GM21526 (cell line): ENCODE data around the gene NFX1.
"Not testable (repeated sequence)": the region's sequence is repeated elsewhere in the genome, so short reads cannot be mapped to it uniquely, and the experiment has no call there.

Experiments
- ATAC-seq: cut with Tn5 transposase; IDR thresholded peaks from one replicate; pipeline ENCODE4 v1.9.1; 2021; ENCODE audit warnings: moderate library complexity; ENCODE audit not compliant: unreplicated experiment, low FRiP score

The NFX1 gene

DNA sequence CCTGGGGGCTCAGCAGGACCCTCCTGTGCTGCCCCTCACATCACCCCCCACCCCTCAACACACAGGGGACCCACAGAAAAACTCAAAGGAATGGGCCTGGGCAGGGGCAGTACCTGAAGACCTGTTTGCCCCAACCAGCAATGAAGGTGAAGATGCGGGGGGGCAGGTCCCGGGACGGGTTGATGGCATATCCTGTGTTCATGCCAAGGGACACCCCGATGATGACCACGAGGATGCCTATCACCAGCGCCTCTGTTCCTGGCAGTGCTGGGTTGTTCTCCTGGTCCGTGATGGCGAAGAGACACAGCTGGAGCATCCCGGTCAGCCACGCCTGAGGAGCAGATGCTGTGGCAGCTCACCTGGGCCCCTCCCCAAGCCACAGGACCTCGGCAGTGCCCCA lies 95.2 kb downstream of the NFX1 start:
- not testable (repeated sequence) for ATAC-seq

DNA sequence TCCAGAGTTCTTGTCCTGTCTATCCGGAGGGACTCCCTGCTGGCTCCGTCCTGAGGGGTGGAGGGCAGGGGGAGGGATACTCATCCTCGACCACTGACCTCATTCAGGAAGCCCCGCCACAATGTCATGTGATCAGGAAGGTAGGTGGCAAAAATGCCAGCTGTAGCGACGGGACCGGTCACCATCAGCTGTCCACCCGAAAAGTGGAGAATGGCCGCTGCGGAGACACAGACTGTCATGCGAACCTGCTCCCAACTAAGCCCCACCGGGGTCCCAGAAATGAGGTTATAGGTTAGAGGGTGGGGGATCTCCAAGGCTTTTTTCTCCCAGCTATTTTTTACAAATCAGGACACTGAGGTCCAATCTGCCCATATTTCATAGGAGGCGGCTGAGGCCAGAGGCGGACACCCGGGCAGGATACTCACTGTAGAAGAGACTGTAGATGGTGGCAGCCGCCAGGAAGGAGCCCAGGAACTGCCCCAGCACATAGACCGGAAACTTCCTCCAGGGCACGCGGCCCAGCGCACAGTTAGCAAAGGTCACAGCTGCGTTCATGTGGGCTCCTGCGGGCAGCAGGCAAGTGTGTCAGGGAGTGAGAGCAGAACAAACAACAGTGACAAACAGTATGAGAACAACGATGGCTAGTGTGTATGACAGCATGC lies 95.8 kb downstream of the NFX1 start:
- ATAC-seq: not testable (repeated sequence)

- ATAC-seq: not testable (repeated sequence)
Measured at GRCh38 chr9:33386641-33386996, 96.3 kb downstream of the NFX1 start.

DNA sequence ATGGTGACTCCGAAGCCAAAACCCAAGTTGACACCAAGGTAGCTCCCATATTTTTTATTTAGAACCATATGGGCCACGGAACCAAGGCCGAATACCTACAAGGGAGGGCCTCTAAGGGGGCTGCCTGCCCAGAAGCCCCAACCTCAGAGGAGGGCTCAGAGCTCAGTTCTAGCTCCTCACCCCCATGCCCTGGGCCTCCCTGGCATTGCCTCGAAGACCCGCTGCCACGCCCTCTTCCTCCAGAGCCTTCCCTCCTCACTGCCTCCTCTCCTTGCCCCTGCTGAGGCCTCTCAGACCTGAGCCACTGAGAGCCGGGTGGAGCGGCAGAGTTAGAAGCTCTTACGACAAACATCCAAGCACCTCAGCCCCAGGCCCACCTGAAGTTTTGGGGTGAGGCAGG lies 96.7 kb downstream of the NFX1 start:
- ATAC-seq: not testable (repeated sequence)

GRCh38 chr9:33388110-33388994 lies 98.0 kb downstream of the NFX1 start:
- no peak for ATAC-seq

DNA sequence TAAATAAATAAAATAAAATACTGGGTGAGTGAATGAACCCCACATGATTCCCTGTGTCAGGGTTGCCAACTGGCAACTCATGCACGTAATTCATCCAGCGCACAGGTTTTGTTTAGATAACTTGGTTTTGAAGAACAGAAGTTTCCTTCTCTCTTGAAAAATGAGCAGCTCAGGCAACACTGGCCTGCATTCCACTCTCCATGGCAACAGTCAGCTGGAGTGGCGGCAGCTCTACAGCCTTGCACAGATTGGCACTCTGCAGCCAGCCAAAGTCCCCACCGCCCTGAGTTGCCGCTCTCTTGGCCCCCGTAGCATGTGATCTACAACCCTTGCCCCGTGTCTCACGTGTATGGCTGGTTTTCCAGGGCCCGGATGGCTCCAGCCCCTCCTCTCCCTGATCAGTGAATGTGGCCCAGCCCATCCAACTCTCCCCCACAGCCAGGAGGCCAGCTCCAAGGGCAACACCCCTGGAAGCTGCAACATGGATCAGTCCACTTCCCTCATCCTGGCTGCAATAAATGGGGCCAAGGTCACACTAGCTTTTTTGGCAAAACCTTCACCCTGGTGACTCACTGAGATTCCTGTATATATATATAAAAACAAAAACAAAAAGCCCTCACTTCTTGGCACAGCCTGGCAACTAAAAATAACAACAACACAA lies 100.9 kb downstream of the NFX1 start:
- ATAC-seq: not testable (repeated sequence)

DNA sequence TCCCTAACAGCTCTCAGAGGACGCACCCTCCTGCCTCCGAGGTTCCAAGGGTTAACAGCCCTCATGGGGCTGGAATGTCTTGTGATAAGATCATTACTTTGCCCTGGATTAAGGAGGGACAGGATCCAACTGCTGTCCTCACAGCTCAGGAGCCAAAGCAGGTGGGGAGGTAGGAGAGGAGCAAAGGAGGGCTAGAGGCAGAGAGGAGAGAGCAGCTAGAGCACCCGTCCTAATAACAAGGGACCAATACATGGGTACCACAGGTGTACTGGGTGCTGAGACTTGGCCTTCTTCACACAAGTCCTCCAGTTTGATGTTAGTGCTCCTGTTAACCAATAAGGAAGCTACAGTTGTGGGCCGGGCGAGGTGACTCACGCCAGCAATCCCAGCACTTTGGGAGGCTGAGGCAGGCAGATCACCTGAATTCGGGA lies 102.3 kb downstream of the NFX1 start:
- ATAC-seq: not testable (repeated sequence)

DNA sequence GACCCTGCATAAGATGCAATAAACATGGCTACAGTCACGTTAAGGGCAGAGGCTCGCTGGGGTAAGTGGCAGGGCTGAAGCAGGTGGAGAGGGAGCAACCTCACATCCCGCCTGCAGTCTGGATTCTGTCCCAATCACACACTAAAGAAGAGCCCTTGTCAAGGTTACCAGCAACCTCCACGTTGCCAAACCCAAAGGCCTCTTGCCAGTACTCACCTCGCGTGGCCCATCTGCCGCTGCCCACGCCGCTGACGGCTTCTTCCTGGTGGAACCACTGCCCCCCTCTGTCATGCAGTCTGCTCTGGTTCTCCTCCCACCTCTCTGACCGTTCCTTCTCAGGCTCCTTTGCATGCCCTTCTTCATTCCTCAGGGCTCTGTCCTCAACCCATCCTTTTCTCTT lies 103.3 kb downstream of the NFX1 start:
- no peak for ATAC-seq

DNA sequence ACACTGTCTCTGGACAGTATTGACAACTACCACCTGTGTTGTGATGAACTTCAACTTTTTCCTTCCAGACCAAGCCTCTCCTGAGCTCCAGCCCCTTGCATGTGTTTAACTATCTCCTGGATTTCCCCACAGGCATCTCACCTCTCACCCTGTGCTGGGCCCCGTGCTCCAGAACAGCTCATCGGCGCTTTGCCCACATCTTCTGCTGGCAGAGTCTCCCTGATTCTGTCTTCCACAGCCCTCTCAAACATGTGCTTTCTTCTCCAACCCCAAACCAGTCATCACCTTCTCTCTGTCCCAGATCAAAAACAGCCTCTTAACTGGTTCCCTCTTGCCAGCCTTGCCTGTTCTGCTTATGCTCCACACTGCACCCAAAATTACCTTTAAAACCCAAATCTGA lies 103.7 kb downstream of the NFX1 start:
- not testable (repeated sequence) for ATAC-seq

GRCh38 chr9:33395159-33395879 lies 105.0 kb downstream of the NFX1 start:
- not testable (repeated sequence) for ATAC-seq

DNA sequence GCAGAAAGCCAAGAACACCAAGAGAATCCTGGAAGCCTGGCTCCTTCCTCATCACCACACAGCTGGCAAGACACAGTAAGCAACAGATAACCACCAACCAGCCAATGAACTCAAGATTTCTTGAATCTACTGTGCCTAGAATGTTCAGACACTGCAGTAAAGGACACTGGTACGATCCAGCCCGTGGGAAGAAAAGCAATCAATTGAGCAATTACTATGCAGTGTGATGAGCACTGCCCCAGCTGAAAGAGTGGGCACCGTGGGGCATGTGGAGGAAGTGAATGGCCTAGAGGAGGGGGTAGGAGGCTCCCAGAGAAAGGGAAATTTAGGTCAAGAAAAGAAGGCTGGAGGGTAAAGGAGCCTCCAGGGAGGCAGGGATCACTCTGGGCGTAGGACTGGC lies 107.5 kb downstream of the NFX1 start:
- not testable (repeated sequence) for ATAC-seq

DNA sequence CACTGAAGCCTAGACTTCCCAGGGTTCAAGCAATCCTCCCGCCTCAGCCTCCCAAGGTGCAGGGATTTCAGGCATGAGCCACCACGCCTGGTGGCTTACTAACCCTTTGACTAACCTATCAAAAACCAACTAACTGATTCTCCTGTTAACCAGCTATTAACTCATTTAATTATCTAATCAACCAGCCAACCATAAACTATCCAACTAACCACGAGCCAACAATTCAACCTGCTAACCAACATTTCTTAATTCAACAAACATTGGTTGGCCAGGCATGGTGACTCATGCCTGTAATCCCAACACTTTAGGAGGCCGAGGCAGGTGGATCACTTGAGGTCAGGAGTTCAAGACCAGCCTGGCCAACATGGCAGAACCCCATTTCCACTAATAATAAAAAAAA lies 108.7 kb downstream of the NFX1 start:
- ATAC-seq: not testable (repeated sequence)

- not testable (repeated sequence) for ATAC-seq
Measured at GRCh38 chr9:33401809-33402208, 111.5 kb downstream of the NFX1 start.

GRCh38 chr9:33402371-33402770 lies 112.1 kb downstream of the NFX1 start, which contains the start of gene AQP7:
TSS of gene AQP7 (minus strand) at chr9:33402568. CDS start at chr9:33401262, 1,306 bp downstream.
- ATAC-seq: not testable (repeated sequence)

- ATAC-seq: no peak
Measured at GRCh38 chr9:33403941-33404787, 113.8 kb downstream of the NFX1 start.

- ATAC-seq: no peak
Measured at GRCh38 chr9:33404788-33405362, 114.6 kb downstream of the NFX1 start.

GRCh38 chr9:33407061-33407460 lies 116.7 kb downstream of the NFX1 start:
- no peak for ATAC-seq

DNA sequence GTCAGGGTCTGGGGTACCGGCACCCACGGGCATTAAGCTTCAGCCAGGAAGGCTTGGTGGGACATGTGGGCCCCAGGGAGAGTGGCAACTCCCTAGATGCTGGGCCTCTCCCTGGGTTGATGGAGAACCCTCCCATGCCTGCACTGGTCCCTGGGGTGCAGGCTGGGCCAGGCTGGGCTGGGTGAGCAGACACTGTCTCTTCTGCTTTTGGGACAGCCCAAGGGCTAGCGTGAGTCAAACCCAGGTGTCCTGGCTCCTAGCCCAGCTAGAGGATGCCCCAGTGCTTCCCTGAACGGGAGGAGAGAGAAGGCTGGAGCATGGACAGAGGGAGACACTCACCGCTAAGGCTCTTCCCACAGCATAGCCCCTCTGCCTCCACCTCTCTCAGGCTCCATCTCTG lies 117.8 kb downstream of the NFX1 start:
- no peak for ATAC-seq

DNA sequence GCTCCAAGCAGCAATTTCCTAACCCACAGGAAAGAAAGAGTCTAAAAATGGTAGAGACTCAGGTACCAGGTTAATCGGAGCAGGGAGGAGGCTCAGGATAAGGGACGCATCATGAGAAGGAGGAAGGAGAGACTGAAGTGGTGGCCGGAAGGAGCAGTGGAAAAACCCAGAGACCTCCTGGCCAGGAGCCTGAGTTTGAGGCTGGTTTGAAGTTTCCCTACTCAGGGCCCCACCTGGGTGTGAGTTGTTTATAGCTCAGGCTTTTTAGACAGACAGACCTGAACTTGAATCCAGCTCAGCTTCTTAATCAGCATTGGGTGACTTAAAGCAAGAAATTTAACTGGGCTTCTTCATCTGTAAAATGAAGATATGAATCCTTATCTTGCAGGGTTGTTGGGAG lies 124.0 kb downstream of the NFX1 start:
- no peak for ATAC-seq
